ENCODE measurements around the gene KRTAP21-1. TPM values are rescaled to one million over a fixed set of nuclear protein-coding genes. Genes with fewer than 3 reads are reported as not detected.
"Not testable (repeated sequence)": the region's sequence is repeated elsewhere in the genome, so short reads cannot be mapped to it uniquely, and the experiment has no call there.

Gene KRTAP21-1
- total RNA-seq (not detected), polyA plus RNA-seq (ENCODE audit: insufficient read depth, low read depth, low replicate concordance) (not detected)
- long read RNA-seq, donor 1: 0 reads
- long read RNA-seq, donor 2: 0 reads
- long read RNA-seq, donor 3: 0 reads
- long read RNA-seq, donor 4: 0 reads
- long read RNA-seq, donor 5: 0 reads
- long read RNA-seq, donor 6: 0 reads
- long read RNA-seq, donor 7: 0 reads
- long read RNA-seq, donor 8: 0 reads
- long read RNA-seq, donor 9: 0 reads
- long read RNA-seq, donor 10: 0 reads

DNA sequence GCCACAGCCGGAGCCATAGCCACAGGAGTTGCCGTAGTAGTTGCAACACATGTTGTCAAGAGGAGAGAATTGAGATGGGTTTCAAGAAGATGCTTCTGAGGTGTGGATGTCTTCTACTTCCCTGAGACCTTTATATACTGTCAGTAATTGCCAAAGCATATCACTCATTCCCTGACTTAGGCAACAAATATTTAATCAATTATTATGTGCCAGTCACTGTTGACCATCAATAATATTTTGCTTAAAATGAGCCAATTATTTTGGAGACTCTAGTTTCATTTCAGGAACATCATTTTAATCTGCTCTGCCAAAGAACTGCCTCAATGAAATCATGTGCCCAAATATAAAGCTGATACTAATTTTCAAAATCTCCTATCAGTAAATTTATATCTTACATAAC lies at the start of gene KRTAP21-1:
Gene KRTAP21-1 (minus strand): TSS at position 101 of the 400 bp plus-strand sequence. CDS start 50 bp downstream, at position 51.
- FAIRE-seq; H3K9me3 ChIP-seq (ENCODE audit: control insufficient read depth in 2 of 3, insufficient read depth in 1 of 3, low read length in 3 of 3); H3K4me1 ChIP-seq (ENCODE audit: control insufficient read depth in 2 of 3, insufficient read depth in 2 of 3, low read depth in 1 of 3, low read length in 3 of 3); H3K27ac ChIP-seq (ENCODE audit: low read depth in 2 of 2, low read length in 2 of 2); H3K27me3 ChIP-seq (ENCODE audit: control insufficient read depth, insufficient read depth, low read length); H3K4me3 ChIP-seq (ENCODE audit: low read length in 3 of 3); H3K36me3 ChIP-seq (ENCODE audit: control insufficient read depth in 2 of 3, insufficient read depth in 3 of 3, low read length in 3 of 3); DNase-seq; intact Hi-C loops (cut with DNase I); H3K9ac ChIP-seq (ENCODE audit: low read length in 3 of 3): not testable (repeated sequence)

DNA sequence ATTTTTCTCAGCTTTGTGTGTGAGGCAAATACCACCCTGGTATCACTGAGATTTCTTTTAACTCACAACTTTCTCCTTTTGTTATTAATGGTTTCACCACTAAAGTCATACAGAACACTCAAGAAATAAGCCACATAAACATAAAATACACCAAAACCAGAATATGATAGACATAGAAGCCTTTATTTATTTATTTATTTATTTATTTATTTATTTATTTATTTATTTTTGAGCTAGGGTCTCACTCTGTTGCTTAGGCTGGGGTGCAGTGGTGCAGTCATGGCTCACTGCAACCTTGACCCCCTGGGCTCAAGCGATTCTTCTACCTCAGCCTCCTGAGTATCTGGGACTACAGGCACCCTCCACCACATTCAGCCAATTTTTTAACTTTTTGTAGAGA lies 45.4 kb upstream of the KRTAP21-1 start:
- no peak overlapping the region for H3K27ac ChIP-seq (ENCODE audit: low read depth in 2 of 2, low read length in 2 of 2)
- H3K36me3 ChIP-seq (ENCODE audit: control insufficient read depth in 2 of 3, insufficient read depth in 3 of 3, low read length in 3 of 3): no peaks in the 10 kb centered on the region
- no peaks in the 10 kb centered on the region for H3K27me3 ChIP-seq (ENCODE audit: control insufficient read depth, insufficient read depth, low read length)
- intact Hi-C loops (cut with DNase I): no loop called here
- FAIRE-seq: no peak
- no peaks in the 10 kb centered on the region for H3K9me3 ChIP-seq (ENCODE audit: control insufficient read depth in 2 of 3, insufficient read depth in 1 of 3, low read length in 3 of 3)
- no peak overlapping the region for H3K9ac ChIP-seq (ENCODE audit: low read length in 3 of 3)
- DNase-seq: no peak
- no peak overlapping the region for H3K4me3 ChIP-seq (ENCODE audit: low read length in 3 of 3)
- no peaks in the 10 kb centered on the region for H3K4me1 ChIP-seq (ENCODE audit: control insufficient read depth in 2 of 3, insufficient read depth in 2 of 3, low read depth in 1 of 3, low read length in 3 of 3)
- TF ChIP-seq, protein P1, sequence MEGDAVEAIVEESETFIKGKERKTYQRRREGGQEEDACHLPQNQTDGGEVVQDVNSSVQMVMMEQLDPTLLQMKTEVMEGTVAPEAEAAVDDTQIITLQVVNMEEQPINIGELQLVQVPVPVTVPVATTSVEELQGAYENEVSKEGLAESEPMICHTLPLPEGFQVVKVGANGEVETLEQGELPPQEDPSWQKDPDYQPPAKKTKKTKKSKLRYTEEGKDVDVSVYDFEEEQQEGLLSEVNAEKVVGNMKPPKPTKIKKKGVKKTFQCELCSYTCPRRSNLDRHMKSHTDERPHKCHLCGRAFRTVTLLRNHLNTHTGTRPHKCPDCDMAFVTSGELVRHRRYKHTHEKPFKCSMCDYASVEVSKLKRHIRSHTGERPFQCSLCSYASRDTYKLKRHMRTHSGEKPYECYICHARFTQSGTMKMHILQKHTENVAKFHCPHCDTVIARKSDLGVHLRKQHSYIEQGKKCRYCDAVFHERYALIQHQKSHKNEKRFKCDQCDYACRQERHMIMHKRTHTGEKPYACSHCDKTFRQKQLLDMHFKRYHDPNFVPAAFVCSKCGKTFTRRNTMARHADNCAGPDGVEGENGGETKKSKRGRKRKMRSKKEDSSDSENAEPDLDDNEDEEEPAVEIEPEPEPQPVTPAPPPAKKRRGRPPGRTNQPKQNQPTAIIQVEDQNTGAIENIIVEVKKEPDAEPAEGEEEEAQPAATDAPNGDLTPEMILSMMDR (IDR thresholded peaks at IDR 0.05; ENCODE audit: borderline replicate concordance, extremely low read depth, insufficient read depth): no peak

DNA sequence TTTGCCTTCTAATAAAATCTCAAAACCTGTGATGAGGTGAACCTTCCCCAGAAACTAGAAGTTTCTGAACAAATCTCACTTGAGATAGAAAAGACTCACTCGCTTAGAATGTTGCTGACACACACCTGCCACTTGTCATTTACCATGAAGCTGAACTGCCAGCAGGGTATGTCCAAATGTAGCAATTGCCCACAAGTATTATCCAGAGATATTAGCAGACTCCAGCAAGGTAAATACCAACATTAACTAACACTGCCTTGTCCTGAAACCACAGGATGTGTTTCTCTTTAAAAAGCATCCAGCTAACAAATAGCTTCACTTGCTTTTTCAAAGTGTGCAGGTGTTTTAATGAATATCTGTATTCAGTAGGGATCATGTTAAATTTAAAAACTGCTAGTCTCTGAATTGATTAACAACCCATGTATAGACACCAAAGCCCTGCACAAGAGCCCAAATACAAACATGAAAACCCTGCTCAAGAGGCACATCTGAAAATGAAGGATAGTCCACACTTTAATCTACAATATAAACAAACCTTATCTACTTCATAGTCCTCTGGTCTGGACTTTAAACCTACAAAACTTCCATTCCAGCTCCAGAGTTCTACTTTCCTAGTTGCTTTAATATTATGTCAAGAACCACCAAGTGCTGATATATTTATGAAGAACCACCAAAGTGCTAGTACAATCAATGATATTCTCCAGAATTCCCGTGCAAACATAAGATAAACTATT lies 38.5 kb upstream of the KRTAP21-1 start:
- no peak for FAIRE-seq
- intact Hi-C loops (cut with DNase I): no loop called here
- no peak overlapping the region for H3K27ac ChIP-seq (ENCODE audit: low read depth in 2 of 2, low read length in 2 of 2)

DNA sequence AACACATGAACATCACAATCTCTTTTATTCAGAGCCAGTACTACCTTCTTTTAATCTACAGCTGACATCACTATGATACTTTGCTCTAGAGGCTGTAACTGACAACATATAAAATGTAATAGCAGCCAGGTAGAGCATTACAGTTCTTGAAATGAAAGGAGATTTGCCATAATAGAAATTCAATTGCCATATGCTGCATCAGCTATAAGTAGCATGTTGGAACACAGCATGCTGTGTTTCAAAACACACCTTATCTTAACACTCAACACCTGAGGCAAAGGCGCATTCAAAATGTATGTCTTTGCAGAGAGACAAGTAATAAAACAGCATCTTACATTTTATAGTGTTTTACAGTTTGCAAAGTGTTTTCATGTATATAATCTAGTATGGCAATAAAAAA lies 24.0 kb upstream of the KRTAP21-1 start:
- Histone ChIP-seq H3K4me1 (ENCODE audit: control insufficient read depth in 2 of 3, insufficient read depth in 2 of 3, low read depth in 1 of 3, low read length in 3 of 3) (no peaks in the 10 kb centered on the region), H3K4me3 (ENCODE audit: low read length in 3 of 3) (no peak overlapping the region), H3K36me3 (ENCODE audit: control insufficient read depth in 2 of 3, insufficient read depth in 3 of 3, low read length in 3 of 3) (no peaks in the 10 kb centered on the region), H3K27me3 (ENCODE audit: control insufficient read depth, insufficient read depth, low read length) (no peaks in the 10 kb centered on the region), H3K9me3 (ENCODE audit: control insufficient read depth in 2 of 3, insufficient read depth in 1 of 3, low read length in 3 of 3) (peaks cover 0 to 8% (median 0%) of the 10 kb centered on the region in 3 donors), H3K9ac (ENCODE audit: low read length in 3 of 3) (no peak overlapping the region), H3K27ac (ENCODE audit: low read depth in 2 of 2, low read length in 2 of 2) (no peak overlapping the region)
- intact Hi-C loops (cut with DNase I): no loop called here
- DNase-seq (no peak), FAIRE-seq (no peak)
- TF ChIP-seq, protein P1 (IDR thresholded peaks at IDR 0.05; ENCODE audit: borderline replicate concordance, extremely low read depth, insufficient read depth): no peak

More for the DNA sequence above, 38.5 kb upstream of the KRTAP21-1 start:
- H3K4me1 ChIP-seq (ENCODE audit: control insufficient read depth in 2 of 3, insufficient read depth in 2 of 3, low read depth in 1 of 3, low read length in 3 of 3): no peaks in the 10 kb centered on the region
- no peaks in the 10 kb centered on the region for H3K36me3 ChIP-seq (ENCODE audit: control insufficient read depth in 2 of 3, insufficient read depth in 3 of 3, low read length in 3 of 3)
- H3K9ac ChIP-seq (ENCODE audit: low read length in 3 of 3): no peak overlapping the region
- TF ChIP-seq, protein P1 (IDR thresholded peaks at IDR 0.05; ENCODE audit: borderline replicate concordance, extremely low read depth, insufficient read depth): no peak
- no peak for DNase-seq
- H3K27me3 ChIP-seq (ENCODE audit: control insufficient read depth, insufficient read depth, low read length): no peaks in the 10 kb centered on the region
- H3K4me3 ChIP-seq (ENCODE audit: low read length in 3 of 3): no peak overlapping the region
- peaks cover 0 to 4% (median 0%) of the 10 kb centered on the region in 3 donors for H3K9me3 ChIP-seq (ENCODE audit: control insufficient read depth in 2 of 3, insufficient read depth in 1 of 3, low read length in 3 of 3)
